ENCODE results near the gene THBS3.
A peak's percentile ranks its signal among the peaks of the same experiment; 100 is the strongest.
"Not testable (repeated sequence)": the region's sequence is repeated elsewhere in the genome, so short reads cannot be mapped to it uniquely, and the experiment has no call there.

Gene THBS3

GRCh38 chr1:155202731-155203515 is 4.8 kb downstream of the THBS3 start:
- no peak overlapping the region for H3K9ac ChIP-seq (ENCODE audit: low read length)
- peaks cover 6% of the 10 kb centered on the region for H3K36me3 ChIP-seq (ENCODE audit: control insufficient read depth, insufficient read depth, low read length, severe bottlenecking)
- no peaks in the 10 kb centered on the region for H3K9me3 ChIP-seq (ENCODE audit: control insufficient read depth, low read length)
- H3K4me1 ChIP-seq (ENCODE audit: control insufficient read depth, insufficient read depth, low read length): peaks cover 9% of the 10 kb centered on the region
- H3K27me3 ChIP-seq (replicated peaks; ENCODE audit: control insufficient read depth, insufficient read depth, low read length): no peaks in the 10 kb centered on the region
- DNase-seq (ENCODE audit: low read depth): no peak
- H3K4me3 ChIP-seq (ENCODE audit: low read length): no peak overlapping the region

- Histone ChIP-seq H3K27me3 (replicated peaks; ENCODE audit: control insufficient read depth, insufficient read depth, low read length) (no peaks in the 10 kb centered on the region), H3K9ac (ENCODE audit: low read length) (no peak overlapping the region), H3K36me3 (ENCODE audit: control insufficient read depth, insufficient read depth, low read length, severe bottlenecking) (peaks cover 6% of the 10 kb centered on the region), H3K4me3 (ENCODE audit: low read length) (no peak overlapping the region), H3K9me3 (ENCODE audit: control insufficient read depth, low read length) (no peaks in the 10 kb centered on the region), H3K4me1 (ENCODE audit: control insufficient read depth, insufficient read depth, low read length) (peaks cover 8% of the 10 kb centered on the region)
- DNase-seq (ENCODE audit: low read depth): no peak
These were observed 5.5 kb downstream of the THBS3 start for GRCh38 chr1:155202198-155202597.

- Histone ChIP-seq H3K9me3 (ENCODE audit: control insufficient read depth, low read length) (no peaks in the 10 kb centered on the region), H3K9ac (ENCODE audit: low read length) (no peak overlapping the region), H3K36me3 (ENCODE audit: control insufficient read depth, insufficient read depth, low read length, severe bottlenecking) (peaks cover 9% of the 10 kb centered on the region), H3K4me1 (ENCODE audit: control insufficient read depth, insufficient read depth, low read length) (peaks cover 4% of the 10 kb centered on the region), H3K27me3 (replicated peaks; ENCODE audit: control insufficient read depth, insufficient read depth, low read length) (no peaks in the 10 kb centered on the region), H3K4me3 (ENCODE audit: low read length) (no peak overlapping the region)
- no peak for DNase-seq (ENCODE audit: low read depth)
These were observed 6.8 kb downstream of the THBS3 start for GRCh38 chr1:155200920-155201319.

GRCh38 chr1:155199792-155200191 is 7.9 kb downstream of the THBS3 start:
- Histone ChIP-seq H3K4me3 (ENCODE audit: low read length) (no peak overlapping the region), H3K27me3 (replicated peaks; ENCODE audit: control insufficient read depth, insufficient read depth, low read length) (no peaks in the 10 kb centered on the region)

GRCh38 chr1:155198547-155198906 is 9.2 kb downstream of the THBS3 start:
- no peak for DNase-seq (ENCODE audit: low read depth)
- Histone ChIP-seq H3K27me3 (replicated peaks; ENCODE audit: control insufficient read depth, insufficient read depth, low read length) (no peaks in the 10 kb centered on the region), H3K9me3 (ENCODE audit: control insufficient read depth, low read length) (no peaks in the 10 kb centered on the region), H3K9ac (ENCODE audit: low read length) (no peak overlapping the region), H3K4me1 (ENCODE audit: control insufficient read depth, insufficient read depth, low read length) (peaks cover 18% of the 10 kb centered on the region), H3K4me3 (ENCODE audit: low read length) (no peak overlapping the region), H3K36me3 (ENCODE audit: control insufficient read depth, insufficient read depth, low read length, severe bottlenecking) (peaks cover 9% of the 10 kb centered on the region)

More at GRCh38 chr1:155199792-155200191, 7.9 kb downstream of the THBS3 start:
- H3K9ac ChIP-seq (ENCODE audit: low read length): no peak overlapping the region
- peaks cover 8% of the 10 kb centered on the region for H3K4me1 ChIP-seq (ENCODE audit: control insufficient read depth, insufficient read depth, low read length)
- no peaks in the 10 kb centered on the region for H3K9me3 ChIP-seq (ENCODE audit: control insufficient read depth, low read length)
- DNase-seq (ENCODE audit: low read depth): no peak
- H3K36me3 ChIP-seq (ENCODE audit: control insufficient read depth, insufficient read depth, low read length, severe bottlenecking): peaks cover 9% of the 10 kb centered on the region

DNA sequence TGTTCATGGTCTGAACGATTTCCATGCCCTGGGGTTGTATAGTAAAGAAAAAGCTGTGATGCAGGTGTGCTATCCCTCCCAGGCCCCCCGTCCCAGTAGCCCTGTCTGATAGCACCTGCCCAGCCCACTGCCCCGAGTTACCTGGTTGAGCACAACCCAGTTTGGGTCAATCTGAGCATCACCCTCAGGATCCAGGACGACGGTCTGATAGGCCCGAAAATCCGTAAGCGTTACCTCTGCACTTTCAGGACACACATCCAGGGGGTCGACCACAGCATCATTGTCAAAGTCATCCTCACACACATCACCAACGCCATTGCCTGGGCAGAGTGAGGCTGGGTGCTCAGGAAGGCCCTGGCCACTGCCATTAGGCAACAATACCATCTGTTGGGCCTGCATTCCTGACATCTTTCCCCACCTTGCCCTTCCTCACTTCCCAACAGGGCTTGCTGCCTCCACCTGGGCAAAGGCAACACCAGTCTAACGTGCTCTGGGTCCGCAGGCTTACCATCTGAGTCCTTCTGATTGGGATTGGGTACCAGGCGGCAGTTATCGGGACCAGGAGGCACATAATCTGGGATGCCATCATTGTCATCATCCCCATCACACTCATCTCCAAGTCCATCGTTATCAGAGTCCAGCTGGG is 9.7 kb downstream of the THBS3 start:
- no peak for DNase-seq (ENCODE audit: low read depth)
- Histone ChIP-seq H3K4me1 (ENCODE audit: control insufficient read depth, insufficient read depth, low read length) (peaks cover 21% of the 10 kb centered on the region), H3K9me3 (ENCODE audit: control insufficient read depth, low read length) (no peaks in the 10 kb centered on the region), H3K27me3 (replicated peaks; ENCODE audit: control insufficient read depth, insufficient read depth, low read length) (no peaks in the 10 kb centered on the region), H3K9ac (ENCODE audit: low read length) (no peak overlapping the region), H3K4me3 (ENCODE audit: low read length) (no peak overlapping the region), H3K36me3 (ENCODE audit: control insufficient read depth, insufficient read depth, low read length, severe bottlenecking) (peaks cover 9% of the 10 kb centered on the region)

DNA sequence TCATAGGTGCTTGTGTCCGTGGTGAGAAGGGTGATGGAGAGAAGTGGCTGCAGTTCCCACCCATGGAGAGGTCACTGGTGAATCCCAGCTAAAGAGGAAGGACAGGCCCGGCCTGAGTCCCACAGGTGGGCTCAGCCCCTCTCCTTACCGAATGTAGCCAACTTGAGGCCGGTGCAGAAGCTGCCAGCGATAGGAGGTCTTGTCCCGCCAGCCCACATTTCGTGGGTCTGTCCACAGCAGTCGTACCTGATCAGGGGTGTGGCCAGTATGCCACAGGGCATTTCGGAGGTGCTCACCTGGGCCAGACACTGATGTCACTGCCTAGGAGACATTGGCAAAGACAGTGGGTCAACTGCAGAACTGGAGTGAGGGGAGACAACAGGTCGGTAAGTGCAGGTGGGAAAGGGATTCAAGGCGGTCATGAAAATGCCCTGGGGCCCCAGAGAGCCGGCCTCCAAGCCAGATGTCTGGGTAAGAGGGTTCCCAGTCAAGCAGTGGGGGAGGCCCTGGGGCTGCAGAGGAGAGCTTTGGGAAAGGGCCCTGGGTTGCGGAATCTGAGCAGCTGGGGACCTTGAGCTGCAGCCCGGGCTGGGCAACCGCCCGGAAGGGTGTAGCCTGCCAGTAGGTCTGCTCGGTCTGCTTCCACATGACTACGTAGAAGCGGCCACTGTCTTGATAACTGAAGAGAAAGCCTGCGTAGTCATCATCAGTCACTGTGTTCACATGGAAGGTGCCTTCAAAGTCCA is 10.6 kb downstream of the THBS3 start:
- no peak overlapping the region for H3K9ac ChIP-seq (ENCODE audit: low read length)
- no peak for DNase-seq (ENCODE audit: low read depth)
- H3K9me3 ChIP-seq (ENCODE audit: control insufficient read depth, low read length): no peaks in the 10 kb centered on the region
- no peak overlapping the region for H3K4me3 ChIP-seq (ENCODE audit: low read length)
- peaks cover 9% of the 10 kb centered on the region for H3K36me3 ChIP-seq (ENCODE audit: control insufficient read depth, insufficient read depth, low read length, severe bottlenecking)
- no peaks in the 10 kb centered on the region for H3K27me3 ChIP-seq (replicated peaks; ENCODE audit: control insufficient read depth, insufficient read depth, low read length)
- peaks cover 23% of the 10 kb centered on the region for H3K4me1 ChIP-seq (ENCODE audit: control insufficient read depth, insufficient read depth, low read length)

DNA sequence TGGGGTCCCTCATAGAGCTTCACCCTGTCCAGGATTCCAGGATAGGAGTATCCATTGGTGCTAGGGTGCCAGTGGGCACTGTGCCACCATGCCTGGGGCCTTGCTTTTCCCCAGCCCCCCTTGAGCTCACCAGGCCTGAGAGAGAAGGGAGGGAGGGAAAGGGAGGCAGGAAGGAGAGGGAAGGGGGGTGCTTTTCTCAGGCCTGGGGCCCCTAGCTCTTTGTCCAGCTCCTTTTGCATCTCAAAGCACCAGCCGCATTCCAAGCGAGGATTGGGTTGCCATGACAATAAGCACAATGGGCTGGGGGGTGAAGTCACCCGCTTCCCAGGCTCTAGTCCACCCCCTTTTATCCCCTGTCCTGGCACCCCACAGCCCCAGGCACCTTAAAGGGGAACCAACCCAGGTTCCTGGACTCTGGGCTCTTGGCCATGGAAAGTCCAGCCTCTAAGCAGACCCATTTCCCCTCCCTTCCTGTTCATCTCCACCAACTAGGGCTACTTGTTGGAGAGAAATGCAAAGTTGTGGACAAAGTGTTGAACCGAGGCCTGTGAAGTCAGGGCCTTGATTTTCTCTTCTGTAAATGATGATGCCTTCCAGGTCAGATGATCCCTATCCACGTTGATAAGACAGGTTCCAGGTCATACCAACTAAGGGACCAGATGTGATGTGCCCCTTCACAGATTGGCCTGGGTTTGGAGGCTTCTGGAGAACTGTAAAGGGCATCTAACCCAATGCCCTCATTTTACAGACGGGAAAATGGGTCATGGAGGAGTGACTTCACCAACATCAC is 11.4 kb downstream of the THBS3 start:
- no peaks in the 10 kb centered on the region for H3K27me3 ChIP-seq (replicated peaks; ENCODE audit: control insufficient read depth, insufficient read depth, low read length)
- peaks cover 9% of the 10 kb centered on the region for H3K36me3 ChIP-seq (ENCODE audit: control insufficient read depth, insufficient read depth, low read length, severe bottlenecking)
- H3K9ac ChIP-seq (ENCODE audit: low read length): peak overlapping the region; percentile 65
- H3K4me3 ChIP-seq (ENCODE audit: low read length): peak overlapping the region; percentile 69
- no peak for DNase-seq (ENCODE audit: low read depth)
- no peaks in the 10 kb centered on the region for H3K9me3 ChIP-seq (ENCODE audit: control insufficient read depth, low read length)
- H3K4me1 ChIP-seq (ENCODE audit: control insufficient read depth, insufficient read depth, low read length): peaks cover 23% of the 10 kb centered on the region

- Histone ChIP-seq H3K36me3 (ENCODE audit: control insufficient read depth, insufficient read depth, low read length, severe bottlenecking) (peaks cover 9% of the 10 kb centered on the region), H3K9me3 (ENCODE audit: control insufficient read depth, low read length) (no peaks in the 10 kb centered on the region), H3K4me3 (ENCODE audit: low read length) (peak overlapping the region; percentile 69), H3K9ac (ENCODE audit: low read length) (peak overlapping the region; percentile 95), H3K4me1 (ENCODE audit: control insufficient read depth, insufficient read depth, low read length) (peaks cover 23% of the 10 kb centered on the region), H3K27me3 (replicated peaks; ENCODE audit: control insufficient read depth, insufficient read depth, low read length) (no peaks in the 10 kb centered on the region)
- DNase-seq (ENCODE audit: low read depth): peak; percentile 50
These were observed 12.2 kb downstream of the THBS3 start for GRCh38 chr1:155195201-155196102.

GRCh38 chr1:155193991-155194240 is 13.8 kb downstream of the THBS3 start:
- Histone ChIP-seq H3K4me1 (ENCODE audit: control insufficient read depth, insufficient read depth, low read length) (peaks cover 23% of the 10 kb centered on the region), H3K9ac (ENCODE audit: low read length) (peak overlapping the region; percentile 95), H3K4me3 (ENCODE audit: low read length) (peak overlapping the region; percentile 84)
- not testable (repeated sequence) for H3K27me3 ChIP-seq (replicated peaks; ENCODE audit: control insufficient read depth, insufficient read depth, low read length); H3K36me3 ChIP-seq (ENCODE audit: control insufficient read depth, insufficient read depth, low read length, severe bottlenecking); H3K9me3 ChIP-seq (ENCODE audit: control insufficient read depth, low read length); DNase-seq (ENCODE audit: low read depth)
